Mononuclear cell (primary cell): ENCODE data around the gene MUSK. TPM values are rescaled to one million over a fixed set of nuclear protein-coding genes. Genes with fewer than 3 reads are reported as not detected.

Source experiments
- H3K27me3 ChIP-seq: 2 replicates; pipeline ENCODE4 v1.6.0; 2011; ENCODE audit warnings: low read length, control low read depth; ENCODE audit not compliant: insufficient read depth
- H3K4me1 ChIP-seq: 2 replicates; pipeline ENCODE4 v1.5.1; 2011; ENCODE audit warnings: mild to moderate bottlenecking, low read length, control low read depth; ENCODE audit not compliant: insufficient read depth
- H3K4me3 ChIP-seq: 2 replicates; pipeline ENCODE4 v1.5.1; 2011; ENCODE audit warnings: mild to moderate bottlenecking, low read length, moderate library complexity
- H3K9me3 ChIP-seq: 2 replicates; pipeline ENCODE4 v1.5.1; 2011; ENCODE audit warnings: low read depth, mild to moderate bottlenecking, control low read depth, low read length
- total RNA-seq: library from RNA; depleted of rRNA; stranded (reverse); fragments of >200 nt; gene quantifications from one replicate; pipeline ENCODE4 v1.2.3, GENCODE V29; 2012

MUSK gene
- total RNA-seq, 1 donor = not detected

DNA sequence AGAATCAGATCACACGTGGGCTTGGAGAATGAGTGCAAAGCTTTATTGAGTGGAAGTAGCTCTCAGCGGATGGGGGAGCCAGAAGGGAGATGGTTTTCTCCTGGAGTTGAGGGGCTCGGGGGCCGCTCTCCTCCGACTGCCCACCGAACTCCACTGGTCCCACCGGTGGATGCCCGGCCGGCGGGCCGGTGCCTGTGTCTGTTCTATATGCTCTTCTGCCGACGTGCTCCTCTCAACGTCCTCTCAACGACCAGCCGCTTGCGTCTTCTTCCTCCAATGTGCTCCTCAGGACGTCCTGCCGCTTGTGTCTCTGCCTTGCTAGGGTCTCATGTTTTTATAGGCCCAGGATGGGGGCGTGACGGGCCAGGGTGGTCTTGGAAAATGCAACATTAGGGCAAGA is 161.9 kb downstream of the MUSK start:
- Histone ChIP-seq H3K27me3 (no peaks in the 10 kb centered on the region), H3K4me1 (no peaks in the 10 kb centered on the region), H3K4me3 (no peak overlapping the region), H3K9me3 (no peaks in the 10 kb centered on the region)

DNA sequence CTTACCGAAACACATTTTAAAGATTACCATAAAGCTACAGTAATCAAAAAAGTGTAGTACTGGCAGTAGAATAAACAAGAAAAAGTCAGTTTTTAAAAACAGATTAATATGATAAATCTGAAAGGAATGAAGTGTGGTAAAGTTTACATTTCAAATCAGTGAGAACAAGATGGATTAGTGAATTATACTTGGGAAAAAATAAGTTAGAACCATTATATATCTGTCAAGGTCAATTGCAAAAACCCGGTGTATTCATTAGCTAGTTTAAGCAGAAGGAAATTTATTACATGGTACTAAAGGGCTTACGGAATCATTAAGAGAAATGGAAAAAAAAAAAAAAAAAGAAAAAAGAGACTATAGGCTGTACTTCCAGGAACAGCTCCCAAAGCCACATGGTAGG is 164.3 kb downstream of the MUSK start:
- Histone ChIP-seq H3K4me3 (no peak overlapping the region), H3K4me1 (no peaks in the 10 kb centered on the region), H3K27me3 (no peaks in the 10 kb centered on the region), H3K9me3 (no peaks in the 10 kb centered on the region)

DNA sequence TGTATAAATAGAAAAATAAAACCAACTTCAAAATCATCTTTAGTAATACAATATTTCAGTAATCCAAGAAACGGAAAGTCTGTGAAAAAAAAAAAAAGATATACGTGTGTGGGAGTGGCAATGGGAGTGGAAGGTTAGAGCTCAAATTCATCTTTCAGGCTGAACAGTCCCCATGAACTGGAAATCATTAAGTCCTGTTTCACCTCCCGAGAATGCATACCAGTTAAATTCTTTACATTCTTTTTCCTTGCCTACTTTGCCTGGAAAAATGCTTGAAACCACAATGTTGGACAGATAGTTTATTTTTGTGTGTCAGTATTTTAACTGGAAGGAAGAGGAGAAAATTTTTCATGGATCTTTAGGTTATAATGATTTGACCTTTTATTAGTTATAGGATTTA is 166.8 kb downstream of the MUSK start:
- no peaks in the 10 kb centered on the region for H3K9me3 ChIP-seq
- no peaks in the 10 kb centered on the region for H3K27me3 ChIP-seq
- no peak overlapping the region for H3K4me3 ChIP-seq
- no peaks in the 10 kb centered on the region for H3K4me1 ChIP-seq

DNA sequence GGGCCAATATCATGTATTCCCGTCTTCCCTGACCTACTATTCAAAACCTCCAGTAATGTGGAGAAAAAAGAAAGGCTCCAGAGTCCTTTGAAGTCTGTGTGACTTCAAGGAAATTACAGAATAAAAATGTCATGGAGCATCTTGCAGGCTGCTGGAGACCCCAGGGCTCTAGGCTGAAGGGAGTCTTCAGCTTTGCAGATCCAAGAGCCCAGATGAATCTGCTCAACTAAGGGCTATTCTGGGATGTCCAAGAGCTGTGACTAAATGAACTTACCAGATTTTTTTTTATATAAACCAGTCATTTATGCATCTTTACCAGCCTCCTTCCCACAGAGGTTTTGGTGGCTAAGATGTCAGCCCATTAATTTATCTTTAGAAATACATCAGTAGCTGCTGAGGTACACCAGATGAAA is 167.3 kb downstream of the MUSK start:
- H3K27me3 ChIP-seq = no peaks in the 10 kb centered on the region
- H3K4me1 ChIP-seq = no peaks in the 10 kb centered on the region
- no peak overlapping the region for H3K4me3 ChIP-seq
- no peaks in the 10 kb centered on the region for H3K9me3 ChIP-seq

DNA sequence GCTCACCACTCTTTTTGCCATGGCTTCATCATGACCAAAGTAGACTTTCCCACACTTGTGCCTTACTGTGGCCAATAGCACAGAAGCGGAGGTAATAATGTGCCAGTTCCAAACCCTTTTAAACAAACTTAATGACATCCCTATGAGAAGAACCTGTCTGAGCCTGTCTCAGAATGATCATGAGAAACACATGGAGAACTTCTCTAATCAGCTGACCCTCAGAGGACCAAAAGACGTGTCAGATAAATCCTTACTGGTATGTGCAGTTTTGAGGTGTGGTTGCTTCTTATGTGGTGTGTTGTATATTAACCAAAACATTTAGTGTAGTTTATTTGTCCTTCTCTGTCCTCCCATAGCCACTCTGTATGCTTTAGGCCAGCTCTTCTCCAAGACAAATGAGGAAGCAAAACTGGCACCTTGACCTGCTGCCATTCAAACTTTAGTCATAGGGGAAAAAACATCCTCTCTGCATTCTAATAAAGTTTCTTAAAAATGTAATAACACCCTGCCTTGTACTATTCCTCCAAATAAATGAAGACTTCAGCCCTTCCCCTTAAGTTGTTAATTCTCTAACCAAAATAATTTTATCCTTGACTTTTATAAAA is 168.9 kb downstream of the MUSK start:
- Histone ChIP-seq H3K4me1 (no peaks in the 10 kb centered on the region), H3K9me3 (no peaks in the 10 kb centered on the region), H3K4me3 (no peak overlapping the region), H3K27me3 (no peaks in the 10 kb centered on the region)

DNA sequence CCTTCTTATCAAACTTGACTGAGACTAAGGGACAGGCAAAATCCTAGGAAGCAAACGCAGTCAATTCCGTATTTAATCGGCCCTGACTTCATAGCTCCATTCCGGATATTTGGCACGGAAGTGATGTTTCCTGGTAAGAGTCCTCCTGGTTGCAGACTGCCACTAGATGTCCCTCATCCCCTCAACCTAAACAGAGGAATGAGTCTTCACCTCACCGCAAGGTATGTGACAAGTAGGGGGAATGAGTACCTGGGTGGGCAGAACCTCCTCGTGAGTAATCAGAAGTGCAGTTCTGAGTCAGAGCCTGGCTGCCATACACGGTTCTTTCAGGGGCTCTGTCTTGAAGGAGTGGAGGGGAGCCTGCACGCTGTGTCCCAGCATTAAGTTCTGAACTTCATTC is 173.6 kb downstream of the MUSK start:
- no peak overlapping the region for H3K4me3 ChIP-seq
- no peaks in the 10 kb centered on the region for H3K9me3 ChIP-seq
- H3K4me1 ChIP-seq = no peaks in the 10 kb centered on the region
- no peaks in the 10 kb centered on the region for H3K27me3 ChIP-seq

DNA sequence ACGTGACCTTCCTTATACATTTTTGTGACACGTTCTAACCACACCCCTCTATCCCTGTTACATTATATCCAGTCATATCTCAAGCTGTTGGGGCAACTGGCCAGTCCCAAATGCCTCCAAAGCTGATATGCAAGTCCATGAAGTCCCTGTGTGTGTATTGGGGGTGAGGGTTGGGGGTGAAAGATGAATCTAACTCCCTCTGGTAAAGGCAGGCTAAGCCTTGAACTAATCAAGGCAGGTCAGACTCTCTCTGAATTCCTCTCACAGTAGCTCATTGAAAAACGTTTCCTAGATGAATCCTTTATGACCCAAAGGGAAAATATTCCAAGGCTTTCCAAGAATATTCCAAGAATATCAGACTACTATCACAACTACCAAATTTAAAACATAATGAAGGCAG is 174.4 kb downstream of the MUSK start:
- no peaks in the 10 kb centered on the region for H3K27me3 ChIP-seq
- no peak overlapping the region for H3K4me3 ChIP-seq
- H3K4me1 ChIP-seq = no peaks in the 10 kb centered on the region
- no peaks in the 10 kb centered on the region for H3K9me3 ChIP-seq

DNA sequence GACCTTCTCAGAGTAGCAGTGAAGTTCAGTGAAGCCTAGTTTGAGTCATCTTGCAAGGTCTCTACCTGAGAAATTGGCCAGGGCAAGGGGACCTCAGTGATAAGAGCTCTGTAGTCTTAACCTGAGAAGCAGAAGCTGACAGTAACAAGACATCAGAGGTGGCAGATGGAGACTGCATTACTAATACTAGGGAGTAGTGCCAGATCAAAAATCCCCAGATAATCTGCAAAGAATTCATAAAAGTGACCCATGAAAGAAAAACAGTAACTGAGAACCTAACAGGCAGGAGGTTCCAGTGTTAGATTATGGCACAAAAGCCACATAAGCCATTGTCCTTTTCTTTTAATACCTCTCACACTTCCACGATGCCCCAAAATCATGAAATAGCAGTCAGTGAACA is 175.5 kb downstream of the MUSK start:
- Histone ChIP-seq H3K4me1 (no peaks in the 10 kb centered on the region), H3K4me3 (no peak overlapping the region), H3K9me3 (no peaks in the 10 kb centered on the region), H3K27me3 (no peaks in the 10 kb centered on the region)

DNA sequence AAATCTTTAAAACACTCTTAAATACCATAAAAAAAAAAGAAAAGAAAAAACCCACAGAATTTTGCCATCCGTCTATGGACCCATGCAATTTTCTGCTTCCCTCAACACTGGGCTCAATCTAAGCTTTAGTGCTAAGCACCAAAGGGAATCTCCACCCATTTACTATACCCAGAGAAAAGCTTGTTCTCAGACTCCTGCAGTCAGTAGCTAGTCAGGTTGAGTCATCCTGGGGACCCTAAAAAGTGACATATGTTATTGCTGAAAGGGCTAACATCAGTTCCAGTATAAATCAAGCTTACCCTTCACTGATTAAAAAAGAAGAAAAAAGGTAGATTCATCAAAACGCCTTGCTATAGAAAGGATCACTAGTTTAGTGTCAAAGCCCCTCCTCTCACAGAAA is 177.6 kb downstream of the MUSK start:
- H3K27me3 ChIP-seq = no peaks in the 10 kb centered on the region
- H3K4me3 ChIP-seq = no peak overlapping the region
- no peaks in the 10 kb centered on the region for H3K4me1 ChIP-seq
- no peaks in the 10 kb centered on the region for H3K9me3 ChIP-seq

DNA sequence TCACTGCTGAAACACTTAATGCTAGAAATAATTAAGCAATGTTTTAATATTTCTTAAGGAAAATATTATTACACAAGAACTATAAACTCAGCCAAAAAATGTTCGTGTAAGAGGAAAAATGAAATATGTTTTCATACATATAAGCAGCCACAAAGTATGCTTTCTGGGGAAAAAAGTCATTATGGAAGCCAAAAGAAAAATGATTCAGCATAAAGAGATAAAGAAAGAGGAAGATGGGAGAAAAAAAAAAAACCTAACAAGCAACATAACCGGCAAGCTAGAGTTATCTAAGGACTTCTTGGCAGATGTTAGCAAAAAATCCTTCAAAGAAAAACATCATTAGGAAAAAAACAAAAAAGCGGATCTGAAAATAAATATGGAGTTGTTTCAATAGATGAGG is 179.1 kb downstream of the MUSK start:
- Histone ChIP-seq H3K4me1 (no peaks in the 10 kb centered on the region), H3K9me3 (no peaks in the 10 kb centered on the region), H3K4me3 (no peak overlapping the region), H3K27me3 (no peaks in the 10 kb centered on the region)

DNA sequence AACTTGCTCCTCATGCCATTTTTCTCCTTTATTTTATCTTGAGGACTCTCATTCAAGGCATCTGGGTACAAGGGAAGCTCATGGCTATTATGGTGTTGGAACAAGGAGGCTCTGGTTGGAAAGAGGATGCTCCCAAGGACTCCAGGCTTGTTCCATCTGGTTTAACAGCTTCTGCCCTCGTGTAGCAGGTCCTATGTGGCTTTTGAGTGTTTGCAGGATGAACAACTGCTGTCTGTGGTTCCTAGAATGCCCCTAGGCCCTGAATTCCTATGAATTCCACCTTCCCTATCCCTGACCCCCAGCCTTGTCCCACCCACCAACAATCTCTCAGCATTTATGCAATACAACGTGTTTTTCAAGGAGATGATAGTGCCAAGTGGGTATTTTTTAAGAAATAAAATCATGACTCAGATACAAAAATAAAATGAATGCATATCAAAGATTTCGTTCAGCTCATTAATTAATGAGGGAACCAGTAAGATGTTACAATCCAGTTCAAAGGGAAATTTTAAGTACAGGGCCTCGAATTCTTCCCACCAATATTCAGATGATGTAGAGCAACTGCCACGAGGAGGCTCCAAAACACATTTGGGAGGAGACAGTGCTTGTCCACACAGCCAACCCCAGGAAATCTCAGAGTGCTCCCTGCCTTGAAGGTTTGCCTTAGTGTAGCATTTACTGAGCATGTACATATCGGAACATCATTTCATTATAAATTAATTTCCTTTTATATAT is 182.0 kb downstream of the MUSK start:
- Histone ChIP-seq H3K4me1 (no peaks in the 10 kb centered on the region), H3K27me3 (no peaks in the 10 kb centered on the region), H3K9me3 (peaks cover 5% of the 10 kb centered on the region), H3K4me3 (no peak overlapping the region)

Other genes starting within 250 kb of the MUSK start
- gene SVEP1, start 89.0 kb upstream of the MUSK start, total RNA-seq = not detected